Tibial nerve (tissue), 4 donors: ENCODE measurements around the gene NBAS.

Experiments used
- EP300 ChIP-seq, 2 donors: sonication (generic); formaldehyde crosslinking; IDR thresholded peaks; one replicate each; pipeline ENCODE4 v1.6.1; 2017; ENCODE audit warnings: antibody characterized with exemption in 2 of 2, mild to moderate bottlenecking in 1 of 2
- POLR2A ChIP-seq, 2 donors: fragments of 450-650 bp; IDR thresholded peaks; one replicate each; pipeline ENCODE4 v1.6.1; 2017; ENCODE audit warnings: antibody characterized with exemption in 2 of 2, mild to moderate bottlenecking in 2 of 2, moderate library complexity in 2 of 2
- TF ChIP-seq, protein P1 (sequence below), 5 experiments: fragments of 200-600 bp in 3 of 5; fragments of 450-650 bp in 2 of 5; sonication (generic) in 3 of 5; IDR thresholded peaks; one replicate each; pipeline ENCODE4 v1.5.1; 2016 to 2019; ENCODE audit warnings: antibody characterized with exemption in 5 of 5, mild to moderate bottlenecking in 3 of 5, moderate library complexity in 2 of 5

- TF ChIP-seq, protein P1, sequence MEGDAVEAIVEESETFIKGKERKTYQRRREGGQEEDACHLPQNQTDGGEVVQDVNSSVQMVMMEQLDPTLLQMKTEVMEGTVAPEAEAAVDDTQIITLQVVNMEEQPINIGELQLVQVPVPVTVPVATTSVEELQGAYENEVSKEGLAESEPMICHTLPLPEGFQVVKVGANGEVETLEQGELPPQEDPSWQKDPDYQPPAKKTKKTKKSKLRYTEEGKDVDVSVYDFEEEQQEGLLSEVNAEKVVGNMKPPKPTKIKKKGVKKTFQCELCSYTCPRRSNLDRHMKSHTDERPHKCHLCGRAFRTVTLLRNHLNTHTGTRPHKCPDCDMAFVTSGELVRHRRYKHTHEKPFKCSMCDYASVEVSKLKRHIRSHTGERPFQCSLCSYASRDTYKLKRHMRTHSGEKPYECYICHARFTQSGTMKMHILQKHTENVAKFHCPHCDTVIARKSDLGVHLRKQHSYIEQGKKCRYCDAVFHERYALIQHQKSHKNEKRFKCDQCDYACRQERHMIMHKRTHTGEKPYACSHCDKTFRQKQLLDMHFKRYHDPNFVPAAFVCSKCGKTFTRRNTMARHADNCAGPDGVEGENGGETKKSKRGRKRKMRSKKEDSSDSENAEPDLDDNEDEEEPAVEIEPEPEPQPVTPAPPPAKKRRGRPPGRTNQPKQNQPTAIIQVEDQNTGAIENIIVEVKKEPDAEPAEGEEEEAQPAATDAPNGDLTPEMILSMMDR (IDR thresholded peaks at IDR 0.05), result no peak
- TF ChIP-seq EP300 (IDR thresholded peaks at IDR 0.05) (no peak), POLR2A (IDR thresholded peaks at IDR 0.05) (no peak)
These were observed 177.3 kb downstream of the NBAS start for GRCh38 chr2:15383695-15384350.
